Mesendoderm (in vitro differentiated cells): ENCODE measurements around the gene BTRC.

Experiments
- DNase-seq: peaks from one replicate; pipeline ENCODE4 v3.0.0; 2013
- H2AK5ac ChIP-seq: 2 replicates; pipeline ENCODE4 v1.6.1; 2013; ENCODE audit warnings: low read length, inconsistent platforms
- H2BK120ac ChIP-seq: 2 replicates; pipeline ENCODE4 v1.6.1; 2013; ENCODE audit warnings: low read depth, mild to moderate bottlenecking, low read length, moderate library complexity, mixed read lengths
- H2BK15ac ChIP-seq: replicated peaks from 2 replicates; pipeline ENCODE4 v1.6.1; 2013; ENCODE audit warnings: low read depth, mild to moderate bottlenecking, moderate library complexity
- H2BK5ac ChIP-seq: 2 replicates; pipeline ENCODE4 v1.6.1; 2013; ENCODE audit warnings: low read length, inconsistent platforms
- H3K18ac ChIP-seq: 2 replicates; pipeline ENCODE4 v1.6.1; 2013; ENCODE audit warnings: mild to moderate bottlenecking, low read length, mixed read lengths
- H3K23ac ChIP-seq: one replicate; pipeline ENCODE4 v1.6.1; 2013; ENCODE audit warnings: low read length
- H3K27ac ChIP-seq: 2 replicates; pipeline ENCODE4 v1.5.1; 2013; ENCODE audit warnings: low read depth, mild to moderate bottlenecking, inconsistent platforms, low read length, moderate library complexity
- H3K27me3 ChIP-seq: 2 replicates; pipeline ENCODE4 v1.6.1; 2013; ENCODE audit warnings: low read length, control low read depth, mild to moderate bottlenecking, inconsistent platforms; ENCODE audit not compliant: insufficient read depth, poor library complexity
- H3K36me3 ChIP-seq: 2 replicates; pipeline ENCODE4 v1.6.1; 2013; ENCODE audit warnings: low read length, inconsistent platforms; ENCODE audit not compliant: control insufficient read depth, insufficient read depth
- H3K4ac ChIP-seq: one replicate; pipeline ENCODE4 v1.6.1; 2013; ENCODE audit warnings: low read depth, mild to moderate bottlenecking, low read length, moderate library complexity
- H3K4me1 ChIP-seq: 2 replicates; pipeline ENCODE4 v1.6.1; 2013; ENCODE audit warnings: low read depth, low read length, inconsistent platforms; ENCODE audit not compliant: control insufficient read depth
- H3K4me2 ChIP-seq: 2 replicates; pipeline ENCODE4 v1.6.1; 2013; ENCODE audit warnings: low read length
- H3K4me3 ChIP-seq: 2 replicates; pipeline ENCODE4 v1.5.1; 2013; ENCODE audit warnings: mild to moderate bottlenecking, low read length
- H3K56ac ChIP-seq: one replicate; pipeline ENCODE4 v1.6.1; 2013; ENCODE audit warnings: low read length
- H3K79me1 ChIP-seq: 2 replicates; pipeline ENCODE4 v1.6.1; 2013; ENCODE audit warnings: low read length, inconsistent platforms
- H3K79me2 ChIP-seq: 2 replicates; pipeline ENCODE4 v1.6.1; 2013; ENCODE audit warnings: mild to moderate bottlenecking, low read length; ENCODE audit not compliant: control insufficient read depth, insufficient read depth
- H3K9ac ChIP-seq: 2 replicates; pipeline ENCODE4 v1.6.1; 2013; ENCODE audit warnings: low read length, inconsistent platforms
- H4K5ac ChIP-seq: one replicate; pipeline ENCODE4 v1.6.1; 2013; ENCODE audit warnings: low read length
- H4K8ac ChIP-seq: one replicate; pipeline ENCODE4 v1.6.1; 2013; ENCODE audit warnings: low read depth, mild to moderate bottlenecking, control low read depth, low read length, moderate library complexity
- WGBS: extraction: QIAGEN DNeasy Blood & Tissue Kit; methylation state at CpG from one replicate; pipeline ENCODE4 v1.1.7; 2013; ENCODE audit warnings: low lambda C conversion rate, missing lambda C conversion rate; ENCODE audit not compliant: insufficient coverage; ENCODE audit errors: extremely low coverage; 5-methylcytosine and 5-hydroxymethylcytosine counted together

BTRC gene

GRCh38 chr10:101453318-101453717, 99.4 kb downstream of the BTRC start:
- no peaks in the 10 kb centered on the region for H3K79me2 ChIP-seq
- H3K27ac ChIP-seq: no peak overlapping the region
- no peak overlapping the region for H3K9ac ChIP-seq
- H3K56ac ChIP-seq: no peak overlapping the region
- H3K4ac ChIP-seq: no peak overlapping the region
- H2AK5ac ChIP-seq: no peak overlapping the region
- H3K79me1 ChIP-seq: no peaks in the 10 kb centered on the region
- H3K4me1 ChIP-seq: no peaks in the 10 kb centered on the region
- no peak overlapping the region for H4K5ac ChIP-seq
- no peak overlapping the region for H3K4me2 ChIP-seq
- H3K27me3 ChIP-seq: no peaks in the 10 kb centered on the region
- H3K23ac ChIP-seq: no peak overlapping the region
- H3K4me3 ChIP-seq: no peak overlapping the region
- no peak overlapping the region for H2BK120ac ChIP-seq
- no peak overlapping the region for H3K18ac ChIP-seq
- no peaks in the 10 kb centered on the region for H3K36me3 ChIP-seq
- no CpG with 5 or more reads among the region's 1 CpG for WGBS
- H4K8ac ChIP-seq: no peak overlapping the region
- H2BK5ac ChIP-seq: no peak overlapping the region
- no peak for DNase-seq
- H2BK15ac ChIP-seq: no peak overlapping the region

GRCh38 chr10:101453791-101454718, 100.1 kb downstream of the BTRC start:
- no peaks in the 10 kb centered on the region for H3K4me1 ChIP-seq
- H4K5ac ChIP-seq: no peak overlapping the region
- H2AK5ac ChIP-seq: no peak overlapping the region
- H2BK5ac ChIP-seq: no peak overlapping the region
- no peaks in the 10 kb centered on the region for H3K79me2 ChIP-seq
- no peak for DNase-seq
- no peaks in the 10 kb centered on the region for H3K79me1 ChIP-seq
- no peak overlapping the region for H3K4ac ChIP-seq
- no peak overlapping the region for H3K4me2 ChIP-seq
- no peak overlapping the region for H3K4me3 ChIP-seq
- no peak overlapping the region for H2BK15ac ChIP-seq
- no peak overlapping the region for H4K8ac ChIP-seq
- no peaks in the 10 kb centered on the region for H3K36me3 ChIP-seq
- H3K27me3 ChIP-seq: no peaks in the 10 kb centered on the region
- no peak overlapping the region for H3K23ac ChIP-seq
- H3K18ac ChIP-seq: no peak overlapping the region
- WGBS: no CpG with 5 or more reads among the region's 6 CpGs
- no peak overlapping the region for H3K27ac ChIP-seq
- no peak overlapping the region for H3K9ac ChIP-seq
- no peak overlapping the region for H3K56ac ChIP-seq
- H2BK120ac ChIP-seq: no peak overlapping the region

- Histone ChIP-seq H3K9ac (no peak overlapping the region), H4K8ac (no peak overlapping the region), H3K27ac (no peak overlapping the region), H2AK5ac (no peak overlapping the region), H3K27me3 (no peaks in the 10 kb centered on the region), H3K4me1 (no peaks in the 10 kb centered on the region), H3K18ac (no peak overlapping the region), H3K56ac (no peak overlapping the region), H3K79me1 (no peaks in the 10 kb centered on the region), H3K4me2 (no peak overlapping the region), H3K4me3 (no peak overlapping the region), H3K23ac (no peak overlapping the region), H2BK5ac (no peak overlapping the region), H2BK120ac (no peak overlapping the region), H4K5ac (no peak overlapping the region), H2BK15ac (no peak overlapping the region), H3K79me2 (no peaks in the 10 kb centered on the region), H3K36me3 (no peaks in the 10 kb centered on the region), H3K4ac (no peak overlapping the region)
- no CpG with 5 or more reads among the region's 1 CpG for WGBS
- DNase-seq: no peak
Measured at GRCh38 chr10:101458869-101459268, 104.9 kb downstream of the BTRC start.

- no peaks in the 10 kb centered on the region for H3K27me3 ChIP-seq
- no peak overlapping the region for H3K23ac ChIP-seq
- no peak overlapping the region for H4K8ac ChIP-seq
- no peaks in the 10 kb centered on the region for H3K79me2 ChIP-seq
- no peaks in the 10 kb centered on the region for H3K36me3 ChIP-seq
- H3K18ac ChIP-seq: no peak overlapping the region
- no peak overlapping the region for H2BK120ac ChIP-seq
- no peak overlapping the region for H2AK5ac ChIP-seq
- no peak overlapping the region for H4K5ac ChIP-seq
- no peaks in the 10 kb centered on the region for H3K79me1 ChIP-seq
- H3K9ac ChIP-seq: no peak overlapping the region
- H2BK5ac ChIP-seq: no peak overlapping the region
- WGBS: no CpG with 5 or more reads among the region's 4 CpGs
- peaks cover 3% of the 10 kb centered on the region for H3K4me1 ChIP-seq
- no peak overlapping the region for H3K4me3 ChIP-seq
- no peak overlapping the region for H2BK15ac ChIP-seq
- H3K27ac ChIP-seq: no peak overlapping the region
- no peak overlapping the region for H3K56ac ChIP-seq
- H3K4ac ChIP-seq: no peak overlapping the region
- H3K4me2 ChIP-seq: no peak overlapping the region
- DNase-seq: no peak
Measured at GRCh38 chr10:101464082-101464481, 110.1 kb downstream of the BTRC start.

- Histone ChIP-seq H3K4me1 (peaks cover 3% of the 10 kb centered on the region), H3K4ac (no peak overlapping the region), H2BK120ac (no peak overlapping the region), H3K27ac (no peak overlapping the region), H3K4me3 (no peak overlapping the region), H3K56ac (no peak overlapping the region), H3K4me2 (no peak overlapping the region), H3K27me3 (no peaks in the 10 kb centered on the region), H2BK15ac (no peak overlapping the region), H3K23ac (no peak overlapping the region), H4K8ac (no peak overlapping the region), H3K79me2 (no peaks in the 10 kb centered on the region), H2BK5ac (no peak overlapping the region), H3K18ac (no peak overlapping the region), H3K36me3 (no peaks in the 10 kb centered on the region), H3K9ac (no peak overlapping the region), H2AK5ac (no peak overlapping the region), H4K5ac (no peak overlapping the region), H3K79me1 (no peaks in the 10 kb centered on the region)
- DNase-seq: no peak
- no CpG with 5 or more reads among the region's 2 CpGs for WGBS
Measured at GRCh38 chr10:101464599-101464998, 110.6 kb downstream of the BTRC start.
